Osteoblast (primary cell): ENCODE measurements around the gene GBP4. TPM values are rescaled to one million over a fixed set of nuclear protein-coding genes. Genes with fewer than 3 reads are reported as not detected.

Experiments
- DNase-seq: peaks from one replicate; pipeline ENCODE4 v3.0.0; 2011; ENCODE audit warnings: low spot score, mixed read lengths; ENCODE audit not compliant: insufficient read length; ENCODE audit errors: missing footprints
- H2AFZ ChIP-seq: 2 replicates; pipeline ENCODE4 v1.6.0; 2011; ENCODE audit warnings: mild to moderate bottlenecking, low read length
- H3K27ac ChIP-seq: 2 replicates; pipeline ENCODE4 v1.5.1; 2011; ENCODE audit warnings: mild to moderate bottlenecking, low read depth, low read length, moderate library complexity
- H3K27me3 ChIP-seq: 2 replicates; pipeline ENCODE4 v1.6.0; 2012; ENCODE audit warnings: mild to moderate bottlenecking, control low read depth, inconsistent platforms, low read length, moderate library complexity; ENCODE audit not compliant: insufficient read depth
- H3K36me3 ChIP-seq: 2 replicates; pipeline ENCODE4 v1.5.1; 2011; ENCODE audit warnings: mild to moderate bottlenecking, low read length, control low read depth, moderate library complexity; ENCODE audit not compliant: insufficient read depth
- H3K4me1 ChIP-seq: 2 replicates; pipeline ENCODE4 v1.5.1; 2011; ENCODE audit warnings: mild to moderate bottlenecking, low read length, control low read depth, moderate library complexity; ENCODE audit not compliant: insufficient read depth
- H3K4me2 ChIP-seq: 2 replicates; pipeline ENCODE4 v1.6.0; 2011; ENCODE audit warnings: mild to moderate bottlenecking, low read length; ENCODE audit not compliant: insufficient read depth
- H3K4me3 ChIP-seq: fragments of 200-600 bp; sonication (generic); 3 replicates; pipeline ENCODE4 v1.5.1; 2012; ENCODE audit warnings: mild to moderate bottlenecking, low read length, inconsistent platforms; ENCODE audit not compliant: insufficient read depth
- H3K79me2 ChIP-seq: 2 replicates; pipeline ENCODE4 v1.6.0; 2012; ENCODE audit warnings: mild to moderate bottlenecking, low read length, control low read depth, inconsistent platforms; ENCODE audit not compliant: insufficient read depth
- H3K9me3 ChIP-seq: 2 replicates; pipeline ENCODE4 v1.5.1; 2011; ENCODE audit warnings: low read depth, low read length, control low read depth
- H4K20me1 ChIP-seq: 2 replicates; pipeline ENCODE4 v1.6.0; 2012; ENCODE audit warnings: mild to moderate bottlenecking, low read length, control low read depth; ENCODE audit not compliant: insufficient read depth
- CTCF ChIP-seq: IDR thresholded peaks from 2 replicates; pipeline ENCODE4 v1.5.1; 2011; ENCODE audit warnings: mild to moderate bottlenecking, low read depth, low read length, moderate library complexity; ENCODE audit errors: extremely low read depth
- total RNA-seq: library from RNA; depleted of rRNA; stranded (reverse); fragments of >200 nt; gene quantifications from 2 replicates; pipeline ENCODE4 v1.2.3, GENCODE V29; 2012

GBP4 gene
- total RNA-seq, 1 donor, result 0.36 TPM

GRCh38 chr1:89213347-89213746, 14.6 kb upstream of the GBP4 start:
- H3K4me1 ChIP-seq, result no peaks in the 10 kb centered on the region
- H3K27ac ChIP-seq, result no peak overlapping the region
- H4K20me1 ChIP-seq, result no peaks in the 10 kb centered on the region
- H3K4me3 ChIP-seq, result no peak overlapping the region
- H3K4me2 ChIP-seq, result no peak overlapping the region
- no peaks in the 10 kb centered on the region for H3K36me3 ChIP-seq
- no peak for DNase-seq
- H3K27me3 ChIP-seq, result no peaks in the 10 kb centered on the region
- TF ChIP-seq CTCF, result no peak
- no peaks in the 10 kb centered on the region for H3K9me3 ChIP-seq
- no peaks in the 10 kb centered on the region for H3K79me2 ChIP-seq
- H2AFZ ChIP-seq, result no peak overlapping the region

GRCh38 chr1:89211035-89211634, 12.4 kb upstream of the GBP4 start:
- H3K4me2 ChIP-seq, result no peak overlapping the region
- no peak overlapping the region for H3K4me3 ChIP-seq
- no peak overlapping the region for H2AFZ ChIP-seq
- no peak for TF ChIP-seq CTCF
- no peaks in the 10 kb centered on the region for H3K4me1 ChIP-seq
- H3K27me3 ChIP-seq, result no peaks in the 10 kb centered on the region
- no peaks in the 10 kb centered on the region for H3K79me2 ChIP-seq
- H4K20me1 ChIP-seq, result no peaks in the 10 kb centered on the region
- DNase-seq, result no peak
- H3K27ac ChIP-seq, result no peak overlapping the region
- no peaks in the 10 kb centered on the region for H3K36me3 ChIP-seq
- H3K9me3 ChIP-seq, result no peaks in the 10 kb centered on the region

GRCh38 chr1:89206373-89206772, 7.6 kb upstream of the GBP4 start:
- no peak overlapping the region for H3K4me3 ChIP-seq
- H3K9me3 ChIP-seq, result no peaks in the 10 kb centered on the region
- H2AFZ ChIP-seq, result no peak overlapping the region
- no peaks in the 10 kb centered on the region for H3K79me2 ChIP-seq
- H3K4me1 ChIP-seq, result no peaks in the 10 kb centered on the region
- DNase-seq, result no peak
- H3K4me2 ChIP-seq, result no peak overlapping the region
- H3K27me3 ChIP-seq, result no peaks in the 10 kb centered on the region
- H3K27ac ChIP-seq, result no peak overlapping the region
- TF ChIP-seq CTCF, result no peak
- H3K36me3 ChIP-seq, result no peaks in the 10 kb centered on the region
- H4K20me1 ChIP-seq, result no peaks in the 10 kb centered on the region

GRCh38 chr1:89203166-89203565, 4.4 kb upstream of the GBP4 start:
- no peak overlapping the region for H3K4me2 ChIP-seq
- TF ChIP-seq CTCF, result no peak
- no peaks in the 10 kb centered on the region for H3K36me3 ChIP-seq
- DNase-seq, result peak; percentile 3
- no peaks in the 10 kb centered on the region for H3K9me3 ChIP-seq
- no peak overlapping the region for H2AFZ ChIP-seq
- H3K4me3 ChIP-seq, result no peak overlapping the region
- H3K27ac ChIP-seq, result no peak overlapping the region
- H3K4me1 ChIP-seq, result peaks cover 4% of the 10 kb centered on the region
- H3K27me3 ChIP-seq, result no peaks in the 10 kb centered on the region
- no peaks in the 10 kb centered on the region for H3K79me2 ChIP-seq
- no peaks in the 10 kb centered on the region for H4K20me1 ChIP-seq
